PFSK-1 (cell line): ENCODE results near the gene EYA4.

ENCODE experiments used
- FOXP2 ChIP-seq: optimal IDR thresholded peaks from 2 replicates; pipeline ENCODE3; 2011; ENCODE audit warnings: borderline replicate concordance, control low read depth, inconsistent platforms; ENCODE audit not compliant: insufficient read depth; ENCODE audit errors: extremely low read length, extremely low read depth
- POLR2AphosphoS5 ChIP-seq: IDR thresholded peaks from 2 replicates; pipeline ENCODE4 v1.6.1; 2012; ENCODE audit warnings: low read depth, mild to moderate bottlenecking, control low read depth, low read length, moderate library complexity
- REST ChIP-seq, 2 experiments: IDR thresholded peaks; 2 replicates each; pipeline versions ENCODE4 v1.6.1 to v1.8.0; 2011 to 2012; ENCODE audit warnings: low read depth in 2 of 2, low read length in 2 of 2, control low read depth in 1 of 2, inconsistent platforms in 1 of 2, mild to moderate bottlenecking in 1 of 2, moderate library complexity in 1 of 2; ENCODE audit not compliant: insufficient read depth in 1 of 2
- SIN3A ChIP-seq: IDR thresholded peaks from 2 replicates; pipeline ENCODE4 v1.6.1; 2012; ENCODE audit warnings: mild to moderate bottlenecking, low read length, moderate library complexity, borderline replicate concordance; ENCODE audit not compliant: insufficient read depth
- TAF1 ChIP-seq: IDR thresholded peaks from 2 replicates; pipeline ENCODE4 v1.6.1; 2012; ENCODE audit warnings: low read length, control low read depth, borderline replicate concordance; ENCODE audit not compliant: insufficient read depth

Gene EYA4

DNA sequence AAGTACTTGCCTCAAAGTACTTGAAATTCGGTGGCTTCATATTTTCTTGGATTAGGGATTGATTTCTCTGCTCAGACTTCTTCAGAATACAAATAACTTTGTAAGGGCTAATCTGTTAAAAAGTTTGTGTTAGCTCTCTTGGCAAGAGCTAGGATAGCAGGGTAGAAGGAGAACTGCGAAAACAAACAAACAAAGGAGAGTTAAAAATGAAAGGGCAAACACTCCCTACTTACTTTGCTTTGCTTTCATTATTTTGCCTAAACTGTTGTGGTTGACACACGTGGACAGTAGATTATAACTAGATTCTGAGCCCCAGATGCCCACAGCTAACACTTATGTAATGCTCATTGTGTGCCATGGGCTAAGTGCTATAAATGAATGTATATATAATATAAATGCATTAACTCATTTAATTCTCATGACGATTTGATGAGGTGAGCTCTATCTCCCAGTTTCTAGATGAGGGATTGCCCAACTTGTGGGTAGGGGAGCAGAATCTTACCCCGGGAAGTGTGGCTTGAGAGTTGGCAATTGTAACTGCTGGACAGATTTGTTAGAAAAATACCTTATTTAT, 48.7 kb downstream of the EYA4 start:
- TF ChIP-seq TAF1: no peak

DNA sequence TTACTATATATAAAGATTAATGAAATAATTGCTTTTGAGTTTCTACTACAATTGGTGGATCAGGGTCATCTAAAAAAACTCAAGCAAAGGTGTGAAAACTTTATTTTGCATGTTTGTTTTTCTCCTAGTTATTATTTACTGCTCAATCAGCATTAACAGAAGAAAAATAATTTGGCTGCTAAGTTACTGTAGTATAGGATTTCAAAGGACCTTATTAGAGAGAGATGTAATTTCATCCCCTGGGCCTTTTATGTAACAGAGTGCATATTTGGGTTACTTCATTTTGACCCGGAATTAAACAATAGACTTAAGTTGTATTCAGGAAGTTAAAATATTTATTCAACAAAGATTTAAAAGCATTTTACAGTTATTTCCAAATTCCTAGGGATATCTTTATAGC, 49.8 kb downstream of the EYA4 start:
- TF ChIP-seq TAF1: no peak
- no peak for TF ChIP-seq REST (IDR thresholded peaks at IDR 0.05; ENCODE audit: insufficient read depth in 1 of 2, low read depth in 2 of 2, low read length in 2 of 2)
- TF ChIP-seq SIN3A: no peak
- no peak for TF ChIP-seq POLR2AphosphoS5
- TF ChIP-seq FOXP2: no peak

DNA sequence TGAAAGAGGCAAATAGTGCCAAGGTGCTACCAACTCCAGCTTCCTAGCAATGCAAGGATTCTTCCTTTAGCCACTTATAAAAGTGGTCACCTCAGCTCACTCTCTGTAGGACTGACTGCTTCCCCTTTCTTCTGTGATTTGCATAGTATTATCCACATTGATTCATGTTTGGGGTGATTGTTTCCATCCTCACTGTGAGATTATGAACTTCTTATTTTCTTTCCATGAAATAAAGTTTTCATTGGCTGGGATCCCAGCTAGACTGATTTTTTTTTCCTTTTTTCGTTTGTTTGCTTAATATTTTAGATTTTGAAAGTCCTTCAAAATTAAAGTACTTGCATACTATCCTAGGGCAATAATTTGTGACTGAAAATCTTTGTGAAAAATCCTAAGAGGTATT, 50.5 kb downstream of the EYA4 start:
- TF ChIP-seq FOXP2 (no peak), POLR2AphosphoS5 (no peak), REST (IDR thresholded peaks at IDR 0.05; ENCODE audit: insufficient read depth in 1 of 2, low read depth in 2 of 2, low read length in 2 of 2) (no peak), SIN3A (no peak), TAF1 (no peak)

- no peak for TF ChIP-seq REST (IDR thresholded peaks at IDR 0.05; ENCODE audit: insufficient read depth in 1 of 2, low read depth in 2 of 2, low read length in 2 of 2)
- no peak for TF ChIP-seq POLR2AphosphoS5
- TF ChIP-seq TAF1: no peak
- TF ChIP-seq SIN3A: no peak
- no peak for TF ChIP-seq FOXP2
These were observed 56.5 kb downstream of the EYA4 start for GRCh38 chr6:133297657-133298056.

GRCh38 chr6:133298335-133298734, 57.2 kb downstream of the EYA4 start:
- TF ChIP-seq POLR2AphosphoS5 (no peak), REST (IDR thresholded peaks at IDR 0.05; ENCODE audit: insufficient read depth in 1 of 2, low read depth in 2 of 2, low read length in 2 of 2) (no peak)
